ENCODE data around the gene SIRT6. TPM values are rescaled to one million over a fixed set of nuclear protein-coding genes. Genes with fewer than 3 reads are reported as not detected.

The SIRT6 gene
- total and polyA plus RNA-seq, 2 donors (not counting 1 experiment from before 2014, with no cell fraction given), result 27.8 to 82.2 TPM

- Histone ChIP-seq H3K27ac (ENCODE audit: low read length in 2 of 2) (no peak overlapping the region), H3K4me2 (replicated peaks; ENCODE audit: low read depth, low read length, poor library complexity, severe bottlenecking) (no peak overlapping the region), H4K20me1 (ENCODE audit: control insufficient read depth, insufficient read depth, low read length, poor library complexity, severe bottlenecking) (no peaks in the 10 kb centered on the region), H3K27me3 (replicated peaks in 1 of 4; ENCODE audit: control extremely low read depth in 1 of 4, control insufficient read depth in 3 of 4, insufficient read depth in 4 of 4, low read length in 3 of 4) (peaks cover 2 to 52% (median 24%) of the 10 kb centered on the region in 4 experiments), H3K4me1 (ENCODE audit: control insufficient read depth in 2 of 2, insufficient read depth in 2 of 2, low read length in 2 of 2) (peaks cover 6 to 13% of the 10 kb centered on the region in 2 donors), H3K9ac (ENCODE audit: low read length) (no peak overlapping the region), H3K36me3 (replicated peaks in 1 of 2; ENCODE audit: control extremely low read depth in 1 of 2, control insufficient read depth in 1 of 2, extremely low read depth in 1 of 2, insufficient read depth in 2 of 2, low read length in 1 of 2) (no peaks in the 10 kb centered on the region), H2AFZ (ENCODE audit: insufficient read depth, low read depth, low read length, poor library complexity, severe bottlenecking) (no peak overlapping the region), H3K4me3 (ENCODE audit: control extremely low read depth in 1 of 5, extremely low read depth in 1 of 5, insufficient read depth in 1 of 5, low read depth in 2 of 5, low read length in 4 of 5) (no peak overlapping the region), H3K79me2 (ENCODE audit: control insufficient read depth, insufficient read depth, low read length) (no peaks in the 10 kb centered on the region), H3K9me3 (ENCODE audit: control extremely low read depth in 1 of 3, control insufficient read depth in 2 of 3, insufficient read depth in 1 of 3, low read length in 2 of 3) (peaks cover 0 to 9% (median 0%) of the 10 kb centered on the region in 3 donors)
- DNase-seq, result no peak
- peaks cover 38% of the 10 kb centered on the region for H3K27me3 Mint-ChIP-seq
- no peak overlapping the region for H3K27ac Mint-ChIP-seq
- no peak for TF ChIP-seq CTCF (IDR thresholded peaks at IDR 0.05)
- TF ChIP-seq EZH2 (IDR thresholded peaks at IDR 0.05; ENCODE audit: borderline replicate concordance, insufficient read depth, low read depth, low read length, poor library complexity, severe bottlenecking), result no peak
- CTCF ChIA-PET, result no interaction called here
- POLR2A ChIA-PET, result no interaction called here
- ATAC-seq (ENCODE audit: low read depth), result no peak
- H3K9me3 Mint-ChIP-seq (ENCODE audit: insufficient read depth), result no peaks in the 10 kb centered on the region
- H3K4me1 Mint-ChIP-seq, result peaks cover 15% of the 10 kb centered on the region
- no peak overlapping the region for H3K4me3 Mint-ChIP-seq
- intact Hi-C loops (cut with micrococcal nuclease), result no loop called here
- 81% methylated on average over 5 of the region's 5 CpGs for WGBS (ENCODE audit: insufficient coverage)
Measured at GRCh38 chr19:4197228-4197624, 14.9 kb upstream of the SIRT6 start.

- WGBS (ENCODE audit: insufficient coverage), result 86% methylated on average over 22 of the region's 22 CpGs
- Histone ChIP-seq H3K9ac (ENCODE audit: low read length) (no peak overlapping the region), H3K9me3 (ENCODE audit: control extremely low read depth in 1 of 3, control insufficient read depth in 2 of 3, insufficient read depth in 1 of 3, low read length in 2 of 3) (peaks cover 0 to 9% (median 0%) of the 10 kb centered on the region in 3 donors), H3K27ac (ENCODE audit: low read length in 2 of 2) (no peak overlapping the region), H3K79me2 (ENCODE audit: control insufficient read depth, insufficient read depth, low read length) (no peaks in the 10 kb centered on the region), H3K4me3 (ENCODE audit: control extremely low read depth in 1 of 5, extremely low read depth in 1 of 5, insufficient read depth in 1 of 5, low read depth in 2 of 5, low read length in 4 of 5) (no peak overlapping the region), H3K4me1 (ENCODE audit: control insufficient read depth in 2 of 2, insufficient read depth in 2 of 2, low read length in 2 of 2) (peaks cover 6 to 13% of the 10 kb centered on the region in 2 donors), H3K27me3 (replicated peaks in 1 of 4; ENCODE audit: control extremely low read depth in 1 of 4, control insufficient read depth in 3 of 4, insufficient read depth in 4 of 4, low read length in 3 of 4) (peaks cover 2 to 52% (median 24%) of the 10 kb centered on the region in 4 experiments), H3K4me2 (replicated peaks; ENCODE audit: low read depth, low read length, poor library complexity, severe bottlenecking) (no peak overlapping the region), H3K36me3 (replicated peaks in 1 of 2; ENCODE audit: control extremely low read depth in 1 of 2, control insufficient read depth in 1 of 2, extremely low read depth in 1 of 2, insufficient read depth in 2 of 2, low read length in 1 of 2) (no peaks in the 10 kb centered on the region), H2AFZ (ENCODE audit: insufficient read depth, low read depth, low read length, poor library complexity, severe bottlenecking) (no peak overlapping the region), H4K20me1 (ENCODE audit: control insufficient read depth, insufficient read depth, low read length, poor library complexity, severe bottlenecking) (no peaks in the 10 kb centered on the region)
- TF ChIP-seq EZH2 (IDR thresholded peaks at IDR 0.05; ENCODE audit: borderline replicate concordance, insufficient read depth, low read depth, low read length, poor library complexity, severe bottlenecking) (no peak), CTCF (IDR thresholded peaks at IDR 0.05) (no peak)
- Mint-ChIP-seq H3K9me3 (ENCODE audit: insufficient read depth) (no peaks in the 10 kb centered on the region), H3K4me3 (no peak overlapping the region), H3K4me1 (peaks cover 15% of the 10 kb centered on the region), H3K27ac (no peak overlapping the region), H3K27me3 (peaks cover 38% of the 10 kb centered on the region)
- DNase-seq (no peak), ATAC-seq (ENCODE audit: low read depth) (no peak)
- intact Hi-C loops (cut with micrococcal nuclease), result no loop called here
- ChIA-PET POLR2A (no interaction called here), CTCF (interaction anchor here (1.0 kb wide), 1 partner anchor 57 kb away, joined by 3 read pairs; no protein-coding TSS in a partner anchor)
Measured at GRCh38 chr19:4196587-4197148, 14.3 kb upstream of the SIRT6 start.
